Esophagus muscularis mucosa (tissue), 4 donors: ENCODE results near the gene SLC16A3. TPM values are rescaled to one million over a fixed set of nuclear protein-coding genes. Genes with fewer than 3 reads are reported as not detected.
A peak's percentile ranks its signal among the peaks of the same experiment; 100 is the strongest.

Experiments used
- DNase-seq: peaks from one replicate; pipeline ENCODE4 v3.0.0-alpha.2; 2017; ENCODE audit errors: extremely low spot score
- H3K27ac ChIP-seq, 4 donors: fragments of 200-600 bp; sonication (generic); replicated peaks in 1 of 4; 1 replicate in 3 of 4; 2 replicates in 1 of 4; pipeline ENCODE4 v1.5.1; 2016 to 2019; ENCODE audit warnings: mild to moderate bottlenecking in 1 of 4
- H3K27me3 ChIP-seq, 4 donors: fragments of 200-600 bp; sonication (generic); one replicate each; pipeline versions ENCODE4 v1.5.1 to v1.6.0; 2016 to 2019
- H3K36me3 ChIP-seq, 4 donors: fragments of 200-600 bp; sonication (generic); one replicate each; pipeline ENCODE4 v1.5.1; 2016 to 2019
- H3K4me1 ChIP-seq, 4 donors: fragments of 200-600 bp; sonication (generic); one replicate each; pipeline ENCODE4 v1.5.1; 2016 to 2019
- H3K4me3 ChIP-seq, 4 donors: fragments of 200-600 bp; sonication (generic); 1 replicate in 2 of 4; 2 replicates in 2 of 4; pipeline ENCODE4 v1.5.1; 2016 to 2019; ENCODE audit warnings: mild to moderate bottlenecking in 4 of 4, moderate library complexity in 1 of 4
- H3K9me3 ChIP-seq, 4 donors: fragments of 200-600 bp; sonication (generic); 1 replicate in 3 of 4; 2 replicates in 1 of 4; pipeline ENCODE4 v1.5.1; 2016 to 2019
- CTCF ChIP-seq, 3 experiments: fragments of 200-600 bp in 2 of 3; fragments of 450-650 bp in 1 of 3; sonication (generic) in 2 of 3; IDR thresholded peaks; one replicate each; pipeline ENCODE4 v1.5.1; 2017 to 2019; ENCODE audit warnings: antibody characterized with exemption in 3 of 3, mild to moderate bottlenecking in 2 of 3, moderate library complexity in 1 of 3
- EP300 ChIP-seq: sonication (generic); formaldehyde crosslinking; IDR thresholded peaks from one replicate; pipeline ENCODE4 v1.6.1; 2017; ENCODE audit warnings: antibody characterized with exemption
- POLR2A ChIP-seq: fragments of 450-650 bp; IDR thresholded peaks from one replicate; pipeline ENCODE4 v1.6.1; 2017; ENCODE audit warnings: antibody characterized with exemption, moderate library complexity, mild to moderate bottlenecking, low read depth
- POLR2AphosphoS5 ChIP-seq, 2 donors: sonication (generic); formaldehyde crosslinking; IDR thresholded peaks; one replicate each; pipeline ENCODE4 v1.6.1; 2017; ENCODE audit warnings: antibody characterized with exemption in 2 of 2
- WGBS: methylation state at CpG from one replicate; pipeline ENCODE4 v1.1.5; 2018; 5-methylcytosine and 5-hydroxymethylcytosine counted together
- intact Hi-C: fragments of 100-400 bp; cut with DNase I; formaldehyde crosslinking; loops from one replicate; pipeline ENCODE4 v1.15.1; 2023
- total RNA-seq, 4 donors: library from RNA; depleted of rRNA; stranded (reverse); fragments of >200 nt; gene quantifications; one replicate each; pipeline versions ENCODE4 v1.1.0 to v1.2.1, GENCODE V29; 2016

Gene SLC16A3
- 10 to 100 TPM; 17.0 to 28.8 (median 23.4) TPM for total RNA-seq

- peak; percentile 89 for DNase-seq
- no peaks in the 10 kb centered on the region for H3K36me3 ChIP-seq
- peak within 1 kb of the TSS; percentile 63 to 76 (median 74) for H3K4me3 ChIP-seq
- intact Hi-C loops, result no loop called here
- peaks cover 45 to 67% (median 59%) of the 10 kb centered on the region in 4 donors for H3K4me1 ChIP-seq
- H3K27me3 ChIP-seq, result peaks cover 0 to 5% (median 0%) of the 10 kb centered on the region in 4 donors
- 21% methylated on average over 11 of the region's 105 CpGs for WGBS
- TF ChIP-seq EP300 (no peak), POLR2A (peak; percentile 31), CTCF (IDR thresholded peaks at IDR 0.05) (no peak), POLR2AphosphoS5 (IDR thresholded peaks at IDR 0.05) (peak; percentile 48 to 63)
- H3K9me3 ChIP-seq, result no peaks in the 10 kb centered on the region
- H3K27ac ChIP-seq, result peak within 1 kb of the TSS; percentile 89 to 93 (median 92)
These were observed at the start of gene SLC16A3 for GRCh38 chr17:82228842-82229697. TSS of gene SLC16A3 (plus strand) at chr17:82229042. CDS start at chr17:82236009, 6,967 bp downstream.

- 91% methylated on average over 13 of the region's 13 CpGs for WGBS
- Histone ChIP-seq H3K4me3 (no peak overlapping the region), H3K27me3 (no peaks in the 10 kb centered on the region), H3K4me1 (no peaks in the 10 kb centered on the region), H3K27ac (no peak overlapping the region), H3K36me3 (peaks cover 11 to 80% (median 47%) of the 10 kb centered on the region in 4 donors), H3K9me3 (no peaks in the 10 kb centered on the region)
- DNase-seq, result no peak
- no peak for TF ChIP-seq CTCF (IDR thresholded peaks at IDR 0.05)
- TF ChIP-seq POLR2A, result no peak
- no peak for TF ChIP-seq EP300
- TF ChIP-seq POLR2AphosphoS5 (IDR thresholded peaks at IDR 0.05), result no peak
- intact Hi-C loops, result no loop called here
These were observed 49.4 kb upstream of the SLC16A3 start for GRCh38 chr17:82179412-82179811.

GRCh38 chr17:82179946-82180475 is 48.8 kb upstream of the SLC16A3 start:
- 91% methylated on average over 10 of the region's 10 CpGs for WGBS
- H3K4me3 ChIP-seq, result no peak overlapping the region
- H3K9me3 ChIP-seq, result no peaks in the 10 kb centered on the region
- H3K4me1 ChIP-seq, result no peaks in the 10 kb centered on the region
- H3K27me3 ChIP-seq, result no peaks in the 10 kb centered on the region
- peaks cover 17 to 82% (median 52%) of the 10 kb centered on the region in 4 donors for H3K36me3 ChIP-seq
- no peak overlapping the region for H3K27ac ChIP-seq
- DNase-seq, result no peak
- TF ChIP-seq EP300, result no peak
- intact Hi-C loops, result no loop called here

- Histone ChIP-seq H3K36me3 (peaks cover 19 to 85% (median 56%) of the 10 kb centered on the region in 4 donors), H3K4me3 (no peak overlapping the region), H3K27me3 (no peaks in the 10 kb centered on the region), H3K4me1 (no peaks in the 10 kb centered on the region), H3K27ac (no peak overlapping the region), H3K9me3 (no peaks in the 10 kb centered on the region)
- no peak for DNase-seq
- intact Hi-C loops, result no loop called here
- 89% methylated on average over 31 of the region's 31 CpGs for WGBS
- no peak for TF ChIP-seq POLR2A
These were observed 47.9 kb upstream of the SLC16A3 start for GRCh38 chr17:82180776-82181528.

- no peaks in the 10 kb centered on the region for H3K9me3 ChIP-seq
- no peaks in the 10 kb centered on the region for H3K27me3 ChIP-seq
- no peak overlapping the region for H3K27ac ChIP-seq
- 84% methylated on average over 5 of the region's 5 CpGs for WGBS
- H3K36me3 ChIP-seq, result peaks cover 22 to 75% (median 58%) of the 10 kb centered on the region in 4 donors
- no peak for DNase-seq
- H3K4me1 ChIP-seq, result no peaks in the 10 kb centered on the region
- H3K4me3 ChIP-seq, result no peak overlapping the region
- TF ChIP-seq POLR2A, result no peak
- no peak for TF ChIP-seq POLR2AphosphoS5 (IDR thresholded peaks at IDR 0.05)
- TF ChIP-seq EP300, result no peak
- TF ChIP-seq CTCF (IDR thresholded peaks at IDR 0.05), result no peak
- intact Hi-C loops, result no loop called here
These were observed 44.1 kb upstream of the SLC16A3 start for GRCh38 chr17:82184761-82185160.
